Osteocyte (in vitro differentiated cells): Measurements from ENCODE around the gene CCDC182. TPM values are rescaled to one million over a fixed set of nuclear protein-coding genes. Genes with fewer than 3 reads are reported as not detected.

Experiments
- DNase-seq: peaks from one replicate; pipeline ENCODE4 v3.0.0; 2021; ENCODE audit warnings: mixed read lengths; ENCODE audit not compliant: unreplicated experiment; ENCODE audit errors: extremely low spot score
- H3K27ac Mint-ChIP-seq: one replicate; pipeline ENCODE4 v1.8.0; 2021; ENCODE audit warnings: mild to moderate bottlenecking, mixed read lengths; ENCODE audit not compliant: unreplicated experiment
- H3K27me3 Mint-ChIP-seq: one replicate; pipeline ENCODE4 v1.8.0; 2021; ENCODE audit warnings: mixed read lengths; ENCODE audit not compliant: unreplicated experiment
- H3K36me3 Mint-ChIP-seq: one replicate; pipeline ENCODE4 v1.8.0; 2021; ENCODE audit warnings: mixed read lengths; ENCODE audit not compliant: unreplicated experiment
- H3K4me1 Mint-ChIP-seq: one replicate; pipeline ENCODE4 v1.8.0; 2021; ENCODE audit warnings: mixed read lengths; ENCODE audit not compliant: unreplicated experiment
- H3K4me3 Mint-ChIP-seq: one replicate; pipeline ENCODE4 v1.8.0; 2021; ENCODE audit warnings: mild to moderate bottlenecking, moderate library complexity, mixed read lengths; ENCODE audit not compliant: unreplicated experiment
- H3K9me3 Mint-ChIP-seq: one replicate; pipeline ENCODE4 v1.8.0; 2021; ENCODE audit warnings: mixed read lengths; ENCODE audit not compliant: unreplicated experiment
- total RNA-seq: library from RNA; stranded (reverse); gene quantifications from 2 replicates; pipeline ENCODE4 v1.2.1, GENCODE V29; 2021
- TF ChIP-seq, protein P1 (sequence below): fragments of 200-600 bp; sonication (generic); IDR thresholded peaks from 2 replicates; pipeline ENCODE4 v1.5.0; 2021; ENCODE audit warnings: antibody characterized with exemption, mild to moderate bottlenecking, moderate library complexity

Gene CCDC182
- total RNA-seq, 1 donor from 2014 or later: not detected

GRCh38 chr17:57751348-57751971 lies 6.4 kb upstream of the CCDC182 start:
- H3K27ac Mint-ChIP-seq: no peak overlapping the region
- peaks cover 15% of the 10 kb centered on the region for H3K27me3 Mint-ChIP-seq

DNA sequence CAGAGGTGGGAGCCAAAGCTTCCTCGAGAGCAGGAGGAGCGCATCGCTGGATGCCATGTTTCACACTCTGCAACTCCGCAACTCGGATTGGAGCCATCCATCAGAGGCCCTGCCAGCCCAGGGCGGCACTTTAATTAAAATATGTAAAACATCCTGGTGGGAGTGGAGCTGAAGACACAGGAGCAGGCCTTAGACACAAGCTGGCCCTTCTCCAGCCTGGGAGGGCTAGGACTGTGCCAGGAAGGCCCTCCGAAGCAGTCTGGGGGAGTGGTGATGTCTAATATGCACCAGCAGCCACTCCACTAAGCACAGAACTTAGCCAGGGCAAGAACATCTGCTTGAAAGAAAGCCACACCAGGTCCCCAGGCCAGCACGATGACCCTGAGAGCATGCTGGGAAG lies 5.8 kb upstream of the CCDC182 start:
- H3K36me3 Mint-ChIP-seq: no peaks in the 10 kb centered on the region
- TF ChIP-seq, protein P1, sequence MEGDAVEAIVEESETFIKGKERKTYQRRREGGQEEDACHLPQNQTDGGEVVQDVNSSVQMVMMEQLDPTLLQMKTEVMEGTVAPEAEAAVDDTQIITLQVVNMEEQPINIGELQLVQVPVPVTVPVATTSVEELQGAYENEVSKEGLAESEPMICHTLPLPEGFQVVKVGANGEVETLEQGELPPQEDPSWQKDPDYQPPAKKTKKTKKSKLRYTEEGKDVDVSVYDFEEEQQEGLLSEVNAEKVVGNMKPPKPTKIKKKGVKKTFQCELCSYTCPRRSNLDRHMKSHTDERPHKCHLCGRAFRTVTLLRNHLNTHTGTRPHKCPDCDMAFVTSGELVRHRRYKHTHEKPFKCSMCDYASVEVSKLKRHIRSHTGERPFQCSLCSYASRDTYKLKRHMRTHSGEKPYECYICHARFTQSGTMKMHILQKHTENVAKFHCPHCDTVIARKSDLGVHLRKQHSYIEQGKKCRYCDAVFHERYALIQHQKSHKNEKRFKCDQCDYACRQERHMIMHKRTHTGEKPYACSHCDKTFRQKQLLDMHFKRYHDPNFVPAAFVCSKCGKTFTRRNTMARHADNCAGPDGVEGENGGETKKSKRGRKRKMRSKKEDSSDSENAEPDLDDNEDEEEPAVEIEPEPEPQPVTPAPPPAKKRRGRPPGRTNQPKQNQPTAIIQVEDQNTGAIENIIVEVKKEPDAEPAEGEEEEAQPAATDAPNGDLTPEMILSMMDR: no peak
- H3K9me3 Mint-ChIP-seq: no peaks in the 10 kb centered on the region
- H3K27me3 Mint-ChIP-seq: peaks cover 20% of the 10 kb centered on the region
- H3K4me3 Mint-ChIP-seq: no peak overlapping the region
- DNase-seq: no peak
- H3K4me1 Mint-ChIP-seq: peaks cover 2% of the 10 kb centered on the region
- no peak overlapping the region for H3K27ac Mint-ChIP-seq

More at GRCh38 chr17:57751348-57751971, 6.4 kb upstream of the CCDC182 start:
- DNase-seq: no peak
- H3K36me3 Mint-ChIP-seq: no peaks in the 10 kb centered on the region
- no peak overlapping the region for H3K4me3 Mint-ChIP-seq
- TF ChIP-seq, protein P1: no peak
- peaks cover 2% of the 10 kb centered on the region for H3K4me1 Mint-ChIP-seq
- no peaks in the 10 kb centered on the region for H3K9me3 Mint-ChIP-seq

GRCh38 chr17:57750109-57750871 lies 5.2 kb upstream of the CCDC182 start:
- no peak for DNase-seq
- H3K9me3 Mint-ChIP-seq: no peaks in the 10 kb centered on the region
- no peaks in the 10 kb centered on the region for H3K36me3 Mint-ChIP-seq
- no peak overlapping the region for H3K27ac Mint-ChIP-seq
- peaks cover 20% of the 10 kb centered on the region for H3K27me3 Mint-ChIP-seq
- H3K4me3 Mint-ChIP-seq: no peak overlapping the region
- TF ChIP-seq, protein P1: no peak
- peaks cover 2% of the 10 kb centered on the region for H3K4me1 Mint-ChIP-seq

- H3K27me3 Mint-ChIP-seq: peaks cover 23% of the 10 kb centered on the region
- H3K4me1 Mint-ChIP-seq: peaks cover 2% of the 10 kb centered on the region
- TF ChIP-seq, protein P1: no peak
- H3K36me3 Mint-ChIP-seq: no peaks in the 10 kb centered on the region
- H3K4me3 Mint-ChIP-seq: no peak overlapping the region
- no peak for DNase-seq
- no peaks in the 10 kb centered on the region for H3K9me3 Mint-ChIP-seq
- H3K27ac Mint-ChIP-seq: no peak overlapping the region
These were observed 4.6 kb upstream of the CCDC182 start for GRCh38 chr17:57749701-57750100.
